ENCODE measurements around the gene ABTB2.

- no peak for TF ChIP-seq CTCF (conservative IDR thresholded peaks at IDR 0.05)
- no peak for TF ChIP-seq ZFX (IDR thresholded peaks at IDR 0.05)
These were observed 138.5 kb downstream of the ABTB2 start for GRCh38 chr11:34219279-34219678.
